GM18507 (cell line): Measurements from ENCODE around the gene ZNF862.
"Not testable (repeated sequence)": the region's sequence is repeated elsewhere in the genome, so short reads cannot be mapped to it uniquely, and the experiment has no call there.

Experiments
- DNase-seq: peaks from one replicate; pipeline ENCODE4 v3.0.0; 2011; ENCODE audit warnings: low read depth; ENCODE audit not compliant: insufficient read length; ENCODE audit errors: extremely low spot score
- FAIRE-seq: peaks from 2 replicates; lab custom pipeline; 2011; peaks lifted over from hg19 to GRCh38; lab: Jason Lieb, UNC

The ZNF862 gene

GRCh38 chr7:149886018-149886415 lies 47.8 kb downstream of the ZNF862 start:
- FAIRE-seq = no peak
- no peak for DNase-seq

GRCh38 chr7:149887311-149887710 lies 49.1 kb downstream of the ZNF862 start:
- DNase-seq (no peak), FAIRE-seq (no peak)

GRCh38 chr7:149890715-149891114 lies 52.5 kb downstream of the ZNF862 start:
- DNase-seq, FAIRE-seq: not testable (repeated sequence)

- not testable (repeated sequence) for DNase-seq, FAIRE-seq
Measured at GRCh38 chr7:149894957-149895356, 56.8 kb downstream of the ZNF862 start.

- FAIRE-seq = peak; percentile 56
- DNase-seq = not testable (repeated sequence)
Measured at GRCh38 chr7:149907776-149908376, 69.7 kb downstream of the ZNF862 start.

- not testable (repeated sequence) for DNase-seq, FAIRE-seq
Measured at GRCh38 chr7:149910219-149910618, 72.0 kb downstream of the ZNF862 start.

GRCh38 chr7:149912126-149912525 lies 74.0 kb downstream of the ZNF862 start:
- FAIRE-seq = not testable (repeated sequence)

More at GRCh38 chr7:149912126-149912525, 74.0 kb downstream of the ZNF862 start:
- DNase-seq = not testable (repeated sequence)
